Stimulated activated CD4-positive, alpha-beta T cell treated with anti-CD3 and anti-CD28 coated beads, Interleukin-1b, Interleukin-23, amount 100 ng/mL, for 4 hours (primary cell): ENCODE data around the gene WDFY3.

Experiments used
- DNase-seq, 2 donors: peaks; one replicate each; pipeline ENCODE4 v3.0.0-alpha.2; 2020; ENCODE audit warnings: low read depth in 2 of 2

The WDFY3 gene

DNA sequence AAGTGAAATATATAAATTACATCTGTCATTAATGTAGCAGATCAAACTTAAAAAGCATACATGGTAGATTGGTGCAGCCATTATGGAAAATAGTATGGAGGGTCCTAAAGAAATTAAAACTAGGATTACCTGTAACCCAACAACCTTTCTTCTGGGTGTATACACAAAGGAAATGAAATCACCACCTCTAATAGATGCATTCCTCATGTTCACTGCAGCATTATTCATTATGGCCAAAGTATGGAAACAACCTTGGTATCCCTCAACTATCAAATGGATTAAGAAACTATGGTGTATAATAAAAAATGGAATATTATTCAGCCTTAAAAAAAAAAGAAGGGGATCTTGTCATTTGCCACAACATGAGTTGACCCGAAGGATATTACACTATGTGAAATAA lies 13.7 kb downstream of the WDFY3 start:
- no peak for DNase-seq

DNA sequence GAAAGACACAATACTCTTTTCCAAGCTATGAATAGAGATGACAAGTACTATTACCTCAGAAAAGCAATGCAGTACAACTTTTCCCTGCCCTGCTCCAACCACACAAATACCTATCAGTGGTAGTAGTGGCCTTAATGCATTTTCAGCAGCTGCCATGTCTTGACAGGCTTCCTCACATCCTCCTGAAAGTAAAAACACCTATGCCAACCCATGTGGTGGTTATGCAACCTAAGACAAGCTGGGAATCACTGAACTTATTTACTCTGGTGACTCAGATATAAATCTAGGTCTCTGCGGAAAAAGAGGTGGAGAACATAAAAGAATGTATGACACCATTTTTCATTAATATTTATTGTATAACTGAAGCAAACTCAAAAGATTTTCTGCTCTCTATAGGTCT lies 14.5 kb downstream of the WDFY3 start:
- DNase-seq: no peak

DNA sequence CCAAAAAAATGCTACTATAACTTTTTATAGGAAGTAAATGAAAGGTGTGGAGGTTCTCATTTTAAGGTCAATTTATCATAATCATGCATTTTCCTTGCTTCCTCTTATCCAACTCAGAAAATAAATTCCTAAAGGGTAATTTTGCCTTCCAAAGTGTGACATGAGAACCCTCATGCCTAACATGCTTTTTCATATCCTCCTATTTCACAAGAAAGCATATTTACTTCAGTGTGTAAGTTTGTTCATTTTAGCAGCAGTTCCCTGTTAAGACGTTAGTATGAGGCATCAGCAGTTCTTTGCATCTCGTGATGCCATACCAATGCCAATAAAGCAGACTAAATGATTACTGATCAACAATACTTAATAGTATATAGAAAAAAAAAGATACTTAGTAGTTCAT lies 18.4 kb downstream of the WDFY3 start:
- no peak for DNase-seq

DNA sequence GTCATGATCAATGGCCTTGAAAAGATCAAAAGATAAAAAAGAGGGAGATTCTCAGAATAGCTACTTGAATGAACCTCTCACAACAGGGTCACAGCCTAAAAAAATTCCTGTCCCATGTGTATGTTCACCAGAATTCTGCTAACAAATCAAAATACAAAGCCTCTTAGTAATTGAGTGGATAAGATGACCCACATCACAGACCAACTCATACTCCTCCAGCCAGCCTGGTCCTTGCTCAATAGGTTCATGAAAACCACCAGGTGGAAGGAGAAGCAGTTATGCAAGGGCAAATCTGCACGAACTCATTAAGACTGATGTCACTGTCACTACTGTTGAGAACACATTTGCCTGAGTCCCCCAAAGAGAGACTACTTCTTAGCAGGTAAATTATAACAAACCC lies 21.5 kb downstream of the WDFY3 start:
- no peak for DNase-seq

- no peak for DNase-seq
Observed at GRCh38 chr4:84940960-84941359, 25.5 kb downstream of the WDFY3 start.

- no peak for DNase-seq
Observed at GRCh38 chr4:84939113-84939512, 27.4 kb downstream of the WDFY3 start.

DNA sequence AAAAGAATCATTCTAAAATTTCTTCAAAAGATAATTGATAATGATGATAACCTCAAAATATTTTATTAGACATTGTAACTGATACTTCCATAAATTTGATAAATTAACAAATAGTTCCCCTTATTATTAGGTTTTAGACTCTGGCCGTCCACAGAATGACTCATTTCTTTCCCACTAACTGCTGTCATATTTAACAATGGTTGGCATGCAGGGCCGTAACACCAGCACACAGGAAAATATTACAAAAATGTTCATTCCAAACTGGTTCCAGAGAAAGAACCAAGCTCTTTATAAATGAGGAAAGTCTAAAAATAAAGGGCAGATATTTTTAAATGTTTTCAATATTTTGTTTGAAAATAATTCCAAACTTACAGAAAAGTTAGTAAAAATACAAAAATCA lies 28.2 kb downstream of the WDFY3 start:
- DNase-seq: no peak

- no peak for DNase-seq
Observed at GRCh38 chr4:84937381-84937977, 29.0 kb downstream of the WDFY3 start.

DNA sequence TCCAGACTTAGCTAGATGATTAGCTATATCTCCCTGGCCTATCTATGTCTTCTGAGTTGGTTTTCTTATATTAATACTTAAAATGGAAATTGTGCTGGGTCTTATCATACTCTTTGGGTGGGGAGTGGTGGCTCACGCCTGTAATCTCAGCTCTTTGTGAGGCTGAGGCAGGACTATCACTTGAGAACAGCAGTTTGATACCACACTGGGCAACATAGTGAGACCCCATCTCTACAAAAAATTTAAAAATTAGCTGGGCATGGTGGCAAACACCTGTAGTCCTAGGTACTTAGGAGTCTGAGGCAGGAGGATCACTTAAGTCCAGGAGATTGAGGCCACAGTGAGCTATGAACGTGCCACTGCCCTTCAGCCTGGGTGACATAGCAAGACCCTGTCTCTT lies 30.4 kb downstream of the WDFY3 start:
- DNase-seq: no peak

- no peak for DNase-seq
Observed at GRCh38 chr4:84932462-84932861, 34.0 kb downstream of the WDFY3 start.

- DNase-seq: no peak
Observed at GRCh38 chr4:84931961-84932360, 34.5 kb downstream of the WDFY3 start.

DNA sequence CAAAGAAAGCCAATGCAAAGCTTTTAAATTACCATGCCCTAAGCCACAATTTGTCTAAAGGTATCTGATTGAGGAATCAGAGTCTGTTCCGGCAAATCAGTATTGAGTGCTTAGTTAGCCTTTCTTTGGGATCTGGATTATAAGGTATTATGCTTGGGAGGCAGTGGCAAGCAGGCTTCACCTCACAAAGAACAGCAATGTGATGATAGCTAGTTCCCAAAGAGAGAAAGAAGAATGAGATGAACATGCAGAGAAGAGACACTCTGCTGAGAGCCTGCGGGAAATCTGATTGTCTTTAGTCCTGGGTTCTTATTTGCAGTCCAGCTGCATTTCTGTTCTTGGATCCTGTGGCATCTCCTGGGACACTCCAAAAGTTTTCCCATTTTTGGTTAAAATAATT lies 35.2 kb downstream of the WDFY3 start:
- no peak for DNase-seq

DNA sequence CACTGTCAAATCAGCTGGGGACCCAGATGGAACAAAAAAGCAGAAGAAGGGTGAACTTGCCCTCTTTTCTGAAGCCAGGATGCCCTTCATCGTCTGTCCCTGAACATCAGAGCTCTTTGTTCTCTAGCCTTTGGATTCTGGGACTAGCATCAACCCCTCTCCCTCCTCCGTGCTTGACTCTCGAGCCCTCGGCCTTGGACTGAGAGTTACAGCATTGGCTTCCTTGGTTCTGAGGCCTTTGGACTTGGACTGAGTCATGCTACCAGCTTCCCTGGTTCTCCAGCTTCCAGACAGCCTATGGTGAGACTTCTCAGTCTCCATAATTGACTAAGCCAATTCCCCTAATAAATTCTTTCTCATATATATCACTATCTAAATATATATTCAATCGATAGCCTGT lies 38.4 kb downstream of the WDFY3 start:
- DNase-seq: no peak

GRCh38 chr4:84927428-84927827 lies 39.1 kb downstream of the WDFY3 start:
- no peak for DNase-seq

DNA sequence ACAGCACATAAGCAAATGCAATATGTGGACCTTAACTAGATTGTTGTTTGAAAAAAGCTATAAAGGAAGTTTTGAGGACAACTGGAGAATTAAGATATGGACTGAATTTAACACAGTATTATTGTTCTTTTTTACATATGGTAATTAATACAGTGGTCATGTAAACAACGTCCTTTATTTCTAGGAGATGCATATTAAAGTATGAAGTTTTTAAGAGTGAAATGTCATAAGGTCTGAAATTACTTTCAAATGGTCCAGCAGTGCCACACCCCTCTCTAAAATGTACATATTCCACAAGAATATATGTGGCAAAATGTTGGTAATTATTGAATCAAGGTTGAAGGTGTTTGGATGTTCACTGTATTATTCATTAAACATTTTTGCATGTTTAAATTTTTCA lies 40.9 kb downstream of the WDFY3 start:
- no peak for DNase-seq

- DNase-seq: no peak
Observed at GRCh38 chr4:84924434-84924833, 42.1 kb downstream of the WDFY3 start.

DNA sequence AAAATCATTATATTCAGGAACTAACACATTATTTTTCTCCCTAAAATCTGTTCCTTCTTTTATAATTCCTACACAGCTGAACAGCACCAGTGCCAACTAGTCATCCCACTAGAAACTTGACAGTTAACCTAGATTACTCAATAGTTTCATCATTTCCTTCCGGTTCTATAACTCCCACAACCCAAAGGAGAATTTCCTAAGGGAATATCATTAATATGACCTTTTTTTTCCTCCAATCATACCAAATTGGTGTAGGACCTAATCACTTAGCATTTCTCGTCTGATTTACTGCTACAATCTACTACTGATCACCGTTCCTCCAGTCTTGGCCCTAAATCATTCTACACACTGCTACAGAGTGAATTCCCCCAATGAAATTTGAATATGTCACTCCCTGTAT lies 45.9 kb downstream of the WDFY3 start:
- no peak for DNase-seq

DNA sequence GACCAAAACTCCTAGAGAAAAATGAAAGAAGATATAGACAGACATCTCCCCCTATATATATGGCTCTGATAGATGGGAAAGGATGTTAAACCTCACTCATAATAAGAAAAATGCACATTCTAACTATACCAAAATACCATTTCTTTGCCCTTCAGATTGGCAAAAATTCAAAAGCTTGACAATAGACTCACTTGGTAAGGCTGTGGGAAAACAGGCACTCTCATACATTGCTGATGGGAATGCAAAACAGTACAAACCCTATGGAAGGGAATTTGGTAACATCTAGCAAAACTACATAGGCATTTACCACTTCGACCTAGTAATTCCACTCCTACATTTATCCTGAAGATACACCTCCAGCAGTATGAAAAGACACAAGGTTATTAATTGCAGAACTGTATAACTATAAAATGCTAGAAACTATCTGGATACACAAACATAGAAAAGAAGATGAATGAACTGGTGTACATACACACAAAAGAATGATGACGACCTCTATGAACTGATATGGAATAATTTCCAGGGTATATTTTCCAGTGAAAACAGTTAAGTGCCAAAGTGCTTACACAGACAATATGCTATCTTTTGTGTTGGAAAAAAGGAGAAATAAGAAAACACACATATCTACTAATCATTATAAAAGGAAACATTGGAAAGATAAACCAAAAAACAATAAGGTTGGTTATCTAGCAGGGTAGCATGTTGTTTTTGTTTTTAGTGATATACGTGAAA lies 48.5 kb downstream of the WDFY3 start:
- DNase-seq: no peak

DNA sequence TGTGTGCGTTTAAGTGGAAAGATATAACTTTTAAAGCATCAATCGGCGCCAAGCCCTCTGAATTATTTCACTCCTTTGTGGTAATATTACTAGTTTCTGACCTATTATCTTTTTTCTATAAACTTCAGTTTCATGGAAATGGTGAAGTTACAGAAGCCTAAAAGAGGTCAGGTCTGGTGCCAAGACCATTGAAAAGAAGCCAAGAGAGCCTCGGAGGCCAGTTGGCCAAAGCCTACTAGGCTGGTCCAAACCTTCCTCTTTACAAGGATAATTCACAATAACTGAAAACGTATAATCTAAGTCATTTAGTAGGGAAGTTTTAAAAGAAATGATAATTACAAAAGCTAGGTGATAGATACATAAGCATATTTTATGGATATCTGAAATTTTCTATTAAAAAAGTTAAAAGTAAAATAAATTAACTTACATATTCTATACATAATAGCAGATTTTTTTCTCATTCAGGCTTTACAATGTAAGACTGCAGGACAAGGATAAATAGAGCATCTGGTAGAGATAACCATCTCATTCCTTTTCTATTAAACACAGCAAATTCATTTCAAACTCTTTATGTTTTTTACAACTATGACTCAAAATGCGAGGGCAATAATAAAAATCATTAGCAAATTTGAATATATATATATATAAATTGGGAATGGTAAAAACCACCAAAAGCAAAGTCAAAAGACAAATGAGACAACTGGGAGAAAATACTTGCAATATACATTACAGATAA lies 49.2 kb downstream of the WDFY3 start:
- no peak for DNase-seq

DNA sequence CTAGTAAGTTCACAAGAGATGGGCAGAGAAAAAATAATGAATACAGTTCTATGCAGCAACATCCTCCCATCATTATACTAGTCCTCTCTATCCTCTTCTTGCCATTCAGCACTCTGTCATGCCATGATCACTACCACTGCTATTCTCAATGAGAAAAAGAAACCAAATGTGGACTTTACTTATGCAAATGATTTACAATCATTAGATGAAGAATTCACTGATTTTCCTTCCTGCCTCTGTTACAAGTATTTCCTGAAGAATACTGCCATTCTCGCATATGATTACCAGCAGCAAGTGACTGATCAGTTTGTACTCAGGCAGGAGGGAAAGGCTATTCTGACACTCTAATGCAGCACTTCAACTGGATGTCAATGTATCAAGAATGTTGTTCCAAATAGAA lies 50.3 kb downstream of the WDFY3 start:
- no peak for DNase-seq

- no peak for DNase-seq
Observed at GRCh38 chr4:84915396-84915780, 51.1 kb downstream of the WDFY3 start.

DNA sequence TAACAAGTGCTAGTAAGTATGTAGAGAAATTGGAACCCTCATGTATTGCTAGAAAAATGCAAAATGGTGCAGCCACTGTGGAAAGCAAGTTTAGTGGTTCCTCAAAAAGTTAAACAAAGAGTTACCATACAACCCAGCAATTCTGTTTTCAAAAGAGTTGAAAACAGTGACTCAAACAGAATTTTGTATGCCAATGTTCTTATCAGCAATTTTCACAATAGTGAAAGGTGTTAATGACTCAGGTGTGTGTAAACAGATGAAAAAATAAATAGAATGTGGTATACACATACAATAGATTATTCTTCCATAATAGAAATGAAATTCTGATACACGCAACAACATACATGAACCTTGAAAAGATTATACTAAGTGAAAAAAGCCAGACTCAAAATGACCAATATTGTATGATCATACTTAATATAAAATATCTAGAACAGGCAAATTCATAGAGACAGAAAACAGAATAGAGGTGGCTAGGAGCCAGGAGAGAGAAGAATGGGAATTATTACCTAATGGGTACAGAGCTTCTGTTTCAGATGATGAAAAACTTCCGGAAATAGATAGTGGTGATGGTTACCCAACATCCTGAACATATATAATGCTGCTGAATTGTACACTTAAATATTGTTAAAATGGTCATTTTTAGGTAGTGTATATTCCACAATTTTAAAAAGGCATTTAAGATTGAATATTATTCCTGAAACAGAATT lies 51.6 kb downstream of the WDFY3 start:
- DNase-seq: no peak

DNA sequence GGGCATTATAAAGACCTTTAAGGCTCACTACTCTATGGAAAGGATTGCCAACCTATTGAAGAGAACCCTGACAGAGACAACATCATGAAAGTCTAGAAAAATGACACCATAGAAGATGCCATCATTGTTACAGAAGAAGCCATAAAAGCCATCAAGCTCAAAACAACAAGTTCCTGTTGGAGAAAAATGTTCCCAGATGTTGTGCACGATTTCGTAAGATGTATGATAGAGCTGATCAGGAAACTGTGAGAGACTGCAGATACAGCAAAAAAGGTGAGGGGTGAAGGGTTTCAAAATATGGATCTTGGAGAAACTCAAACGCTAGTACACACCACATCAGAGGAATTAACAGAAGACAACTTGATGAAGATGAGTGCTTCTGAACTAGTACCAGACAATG lies 53.3 kb downstream of the WDFY3 start:
- DNase-seq: no peak
